HepG2 (cell line): ENCODE measurements around the gene ALPK3. TPM values are rescaled to one million over a fixed set of nuclear protein-coding genes. Genes with fewer than 3 reads are reported as not detected.
A peak's percentile ranks its signal among the peaks of the same experiment; 100 is the strongest.

ENCODE experiments used
- ATAC-seq: fragments of 200-7000 bp; cut with Tn5 transposase; 3 replicates; pipeline ENCODE4 v1.9.1; 2020; ENCODE audit warnings: mild to moderate bottlenecking, moderate library complexity
- BruUV-seq: library from RNA; stranded (reverse); fragments of 400-500 nt; replicated peaks from 2 replicates; lab custom pipeline; 2021; lab: Mats Ljungman, UMichigan
- CTCF ChIA-PET: fragments of 300-600 bp; formaldehyde crosslinking; extraction: SDS; loops from one replicate; lab custom pipeline; 2021; ENCODE audit warnings: low total read pairs, inconsistent platforms, low intra/inter-chr PET ratio; lab: Yijun Ruan, JAX
- POLR2A ChIA-PET: fragments of 350-600 bp; sonication (Branson Sonifier 250); formaldehyde crosslinking; loops from one replicate; lab custom pipeline; 2020; ENCODE audit warnings: antibody characterized with exemption, inconsistent platforms; lab: Yijun Ruan, JAX
- DNase-seq: peaks from one replicate; pipeline ENCODE4 v3.0.0-alpha.2; 2015; ENCODE audit warnings: low spot score
- FAIRE-seq: peaks from 3 replicates; lab custom pipeline; 2011; peaks lifted over from hg19 to GRCh38; lab: Jason Lieb, UNC
- H2AFZ ChIP-seq: one replicate; pipeline ENCODE4 v1.6.1; 2011; ENCODE audit warnings: low read length, inconsistent platforms
- H3K27ac ChIP-seq: fragments of 300-600 bp; 3 replicates; pipeline ENCODE4 v1.8.0; 2011; ENCODE audit warnings: mixed run types, mild to moderate bottlenecking, mixed read lengths, low read length, inconsistent platforms; ENCODE audit not compliant: insufficient read depth; ENCODE audit errors: extremely low read length
- H3K27me3 ChIP-seq, 2 experiments: fragments of 200-600 bp in 1 of 2; 2 replicates in 1 of 2; 3 replicates in 1 of 2; pipeline versions ENCODE4 v1.6.0 to v1.8.0; 2011; ENCODE audit warnings: low read length in 2 of 2, mild to moderate bottlenecking in 2 of 2, moderate library complexity in 2 of 2, inconsistent platforms in 1 of 2; ENCODE audit not compliant: insufficient read depth in 2 of 2, control insufficient read depth in 1 of 2
- H3K36me3 ChIP-seq, 2 experiments: fragments of 200-600 bp in 1 of 2; replicated peaks in 1 of 2; 2 replicates in 1 of 2; 3 replicates in 1 of 2; pipeline versions ENCODE4 v1.5.1 to v1.8.0; 2011; ENCODE audit warnings: low read length in 2 of 2, inconsistent platforms in 1 of 2; ENCODE audit not compliant: insufficient read depth in 2 of 2, control insufficient read depth in 1 of 2
- H3K4me1 ChIP-seq: 2 replicates; pipeline ENCODE4 v1.5.1; 2012; ENCODE audit warnings: low read length, inconsistent platforms; ENCODE audit not compliant: insufficient read depth
- H3K4me2 ChIP-seq: 2 replicates; pipeline ENCODE4 v1.6.0; 2011; ENCODE audit warnings: low read depth, low read length, inconsistent platforms
- H3K4me3 ChIP-seq, 3 experiments: fragments of 200-600 bp in 1 of 3; sonication (generic), shearing (Covaris generic) in 1 of 3; replicated peaks in 1 of 3; 2 replicates each; pipeline ENCODE4 v1.5.1; 2011 to 2016; ENCODE audit warnings: low read length in 3 of 3, inconsistent platforms in 2 of 3, low read depth in 2 of 3, mild to moderate bottlenecking in 2 of 3, control low read depth in 1 of 3, mixed read lengths in 1 of 3; ENCODE audit not compliant: insufficient read depth in 1 of 3
- H3K79me2 ChIP-seq: one replicate; pipeline ENCODE4 v1.6.1; 2011; ENCODE audit warnings: low read length, inconsistent platforms; ENCODE audit not compliant: insufficient read depth
- H3K9ac ChIP-seq: 2 replicates; pipeline ENCODE4 v1.6.0; 2011; ENCODE audit warnings: mild to moderate bottlenecking, low read depth, low read length, inconsistent platforms; ENCODE audit not compliant: insufficient read depth
- H3K9me3 ChIP-seq: 2 replicates; pipeline ENCODE4 v1.5.1; 2012; ENCODE audit warnings: mild to moderate bottlenecking, low read length
- H4K20me1 ChIP-seq: 2 replicates; pipeline ENCODE4 v1.6.0; 2011; ENCODE audit warnings: inconsistent platforms, mild to moderate bottlenecking, low read length, moderate library complexity; ENCODE audit not compliant: insufficient read depth
- ARNT ChIP-seq: fragments of 450-650 bp; IDR thresholded peaks from 2 replicates; pipeline ENCODE4 v1.6.1; 2017
- ZNF33A ChIP-seq: sonication (generic); formaldehyde crosslinking; IDR thresholded peaks from 2 replicates; pipeline ENCODE4 v1.5.1; 2020; ENCODE audit warnings: missing genetic modification reagents, mild to moderate bottlenecking, moderate library complexity, borderline replicate concordance
- WGBS: methylation state at CpG from one replicate; pipeline ENCODE4 v1.1.6; 2017; ENCODE audit warnings: low lambda C conversion rate; 5-methylcytosine and 5-hydroxymethylcytosine counted together
- in situ Hi-C: cut with HindIII; loops from 2 replicates; pipeline ENCODE4 v1.10.0; 2017; ENCODE audit warnings: low pct_unique_long_range_greater_than_20kb; ENCODE audit not compliant: extremely low pct_ligation_motif_present
- intact Hi-C: fragments of 100-400 bp; cut with micrococcal nuclease; formaldehyde crosslinking; loops from one replicate; pipeline ENCODE4 v1.10.0; 2022; ENCODE audit not compliant: unreplicated experiment
- polyA plus RNA-seq, 8 experiments: library from polyadenylated mRNA; depleted of rRNA in 3 of 8; stranded (reverse) in 7 of 8; unstranded in 1 of 8; fragments of >200 nt; fragmentation: Illumina TruSeq in 4 of 8; extraction: Trizol in 4 of 8; gene quantifications; 2 replicates each; pipeline versions ENCODE4 v1.2.1 to v1.2.3, GENCODE V29; 2011 to 2016; ENCODE audit warnings: low read depth in 4 of 8, missing spikeins in 1 of 8, mixed read lengths in 1 of 8; ENCODE audit not compliant: insufficient read depth in 1 of 8
- total RNA-seq, 5 experiments: library from RNA; depleted of rRNA; stranded (reverse); fragments of >200 nt; fragmentation: Illumina TruSeq; extraction: Trizol; gene quantifications; 2 replicates each; pipeline ENCODE4 v1.2.3, GENCODE V29; 2016; ENCODE audit warnings: low read depth in 1 of 5
- TF ChIP-seq, protein P1 (sequence below): sonication (generic); formaldehyde crosslinking; IDR thresholded peaks from 2 replicates; pipeline ENCODE4 v1.4.0; 2020; ENCODE audit warnings: missing genetic modification reagents, borderline replicate concordance
- TF ChIP-seq, protein P2 (sequence below): sonication (generic); formaldehyde crosslinking; IDR thresholded peaks from 2 replicates; pipeline ENCODE4 v1.4.0; 2020; ENCODE audit warnings: missing genetic modification reagents, mild to moderate bottlenecking, borderline replicate concordance

The ALPK3 gene
- total and polyA plus RNA-seq, 2 of the 13 experiments (the other 11 are each of a cell fraction or from before 2014, with no cell fraction given), result 0.04 to 0.42 TPM

DNA sequence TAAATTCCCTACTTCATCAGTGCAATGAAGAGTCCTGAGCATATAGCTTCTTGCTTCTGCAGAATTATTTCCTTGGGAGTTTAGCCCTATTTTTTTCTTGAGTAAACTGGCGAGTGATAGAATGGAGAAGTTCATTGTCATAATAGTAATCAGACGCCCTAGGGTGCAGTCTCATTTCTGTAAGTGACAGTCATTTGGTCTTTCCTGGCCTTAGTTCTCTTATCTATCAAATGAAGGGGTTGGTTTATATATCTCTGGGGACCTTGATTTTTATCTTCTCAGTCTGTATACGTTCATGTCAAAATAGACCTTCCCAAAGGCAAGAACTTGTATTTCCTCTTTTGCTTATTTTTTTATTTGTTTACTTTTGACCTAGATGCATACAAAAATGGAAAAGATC is 9.9 kb upstream of the ALPK3 start (continued):
- TF ChIP-seq, protein P1, sequence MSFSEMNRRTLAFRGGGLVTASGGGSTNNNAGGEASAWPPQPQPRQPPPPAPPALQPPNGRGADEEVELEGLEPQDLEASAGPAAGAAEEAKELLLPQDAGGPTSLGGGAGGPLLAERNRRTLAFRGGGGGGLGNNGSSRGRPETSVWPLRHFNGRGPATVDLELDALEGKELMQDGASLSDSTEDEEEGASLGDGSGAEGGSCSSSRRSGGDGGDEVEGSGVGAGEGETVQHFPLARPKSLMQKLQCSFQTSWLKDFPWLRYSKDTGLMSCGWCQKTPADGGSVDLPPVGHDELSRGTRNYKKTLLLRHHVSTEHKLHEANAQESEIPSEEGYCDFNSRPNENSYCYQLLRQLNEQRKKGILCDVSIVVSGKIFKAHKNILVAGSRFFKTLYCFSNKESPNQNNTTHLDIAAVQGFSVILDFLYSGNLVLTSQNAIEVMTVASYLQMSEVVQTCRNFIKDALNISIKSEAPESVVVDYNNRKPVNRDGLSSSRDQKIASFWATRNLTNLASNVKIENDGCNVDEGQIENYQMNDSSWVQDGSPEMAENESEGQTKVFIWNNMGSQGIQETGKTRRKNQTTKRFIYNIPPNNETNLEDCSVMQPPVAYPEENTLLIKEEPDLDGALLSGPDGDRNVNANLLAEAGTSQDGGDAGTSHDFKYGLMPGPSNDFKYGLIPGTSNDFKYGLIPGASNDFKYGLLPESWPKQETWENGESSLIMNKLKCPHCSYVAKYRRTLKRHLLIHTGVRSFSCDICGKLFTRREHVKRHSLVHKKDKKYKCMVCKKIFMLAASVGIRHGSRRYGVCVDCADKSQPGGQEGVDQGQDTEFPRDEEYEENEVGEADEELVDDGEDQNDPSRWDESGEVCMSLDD (CRISPR knock-in tag), result no peak
- TF ChIP-seq, protein P2, sequence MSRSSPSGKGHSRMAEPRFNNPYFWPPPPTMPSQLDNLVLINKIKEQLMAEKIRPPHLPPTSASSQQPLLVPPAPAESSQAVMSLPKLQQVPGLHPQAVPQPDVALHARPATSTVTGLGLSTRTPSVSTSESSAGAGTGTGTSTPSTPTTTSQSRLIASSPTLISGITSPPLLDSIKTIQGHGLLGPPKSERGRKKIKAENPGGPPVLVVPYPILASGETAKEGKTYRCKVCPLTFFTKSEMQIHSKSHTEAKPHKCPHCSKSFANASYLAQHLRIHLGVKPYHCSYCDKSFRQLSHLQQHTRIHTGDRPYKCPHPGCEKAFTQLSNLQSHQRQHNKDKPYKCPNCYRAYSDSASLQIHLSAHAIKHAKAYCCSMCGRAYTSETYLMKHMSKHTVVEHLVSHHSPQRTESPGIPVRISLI (CRISPR knock-in tag), result no peak

DNA sequence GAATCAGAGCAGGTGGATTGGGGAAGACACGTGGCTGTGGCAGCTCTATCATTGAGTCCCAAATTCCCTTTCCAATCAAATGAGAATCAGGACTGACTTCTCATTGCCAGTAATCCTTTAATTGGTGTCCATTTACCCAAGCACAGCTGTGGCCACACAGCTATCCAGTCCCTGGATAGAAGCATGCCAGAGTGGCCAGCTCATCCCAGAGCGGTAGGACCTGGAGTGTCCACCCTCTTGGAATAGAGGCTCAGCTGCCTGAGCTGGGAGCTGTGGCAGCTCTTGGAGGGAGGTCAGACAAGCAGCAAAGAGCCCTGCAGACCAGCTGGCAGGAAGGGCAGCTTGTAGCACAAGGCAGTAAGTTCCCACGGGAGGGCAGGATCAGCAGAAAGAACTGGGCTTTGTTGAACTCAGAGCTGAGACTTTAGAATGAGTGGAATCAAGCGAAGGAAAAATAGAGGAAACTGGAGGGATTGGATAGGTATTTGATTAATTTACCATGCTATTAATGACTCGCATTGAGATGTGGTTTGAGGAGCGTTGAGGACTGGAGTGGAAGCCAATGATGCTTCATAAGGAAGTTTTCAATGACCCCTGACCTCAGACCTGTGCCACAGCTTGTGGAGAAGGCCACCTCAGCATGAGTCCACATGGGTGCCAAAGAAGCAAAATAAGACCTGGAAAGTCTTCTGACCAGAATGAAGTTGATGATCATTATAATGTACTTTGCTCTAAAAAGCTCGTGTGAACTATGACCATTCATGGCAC is 6.9 kb upstream of the ALPK3 start:
- WGBS, result 77% methylated on average over 7 of the region's 7 CpGs
- intact Hi-C loops (loop anchor here (10.0 kb wide), 2 partner anchors 55 to 155 kb away; partner anchors contain the start of genes NMB and WDR73), in situ Hi-C loops (no loop called here)
- Histone ChIP-seq H3K27me3 (no peaks in the 10 kb centered on the region), H3K4me3 (no peak overlapping the region), H3K27ac (no peak overlapping the region), H4K20me1 (no peaks in the 10 kb centered on the region), H3K9me3 (no peaks in the 10 kb centered on the region), H3K36me3 (no peaks in the 10 kb centered on the region), H3K9ac (no peak overlapping the region), H3K4me2 (no peak overlapping the region), H2AFZ (no peak overlapping the region), H3K4me1 (peaks cover 25% of the 10 kb centered on the region), H3K79me2 (no peaks in the 10 kb centered on the region)
- DNase-seq, result no peak
- TF ChIP-seq ARNT, result no peak
- TF ChIP-seq ZNF33A (CRISPR knock-in tag), result no peak
- peak; percentile 39; the same call in 2 of the 3 replicates for ATAC-seq
- BruUV-seq, result no TSS peak
- ChIA-PET CTCF (no interaction called here), POLR2A (no interaction called here)
- FAIRE-seq, result no peak
